SKM-1 treated with dmso at 0.1 percent for 144 hours (cell line): ENCODE data around the gene HSF2.

Experiments used
- DNase-seq: peaks from one replicate; lab custom pipeline; 2025; ENCODE audit not compliant: unreplicated experiment; lab: John Stamatoyannopoulos, UW

HSF2 gene

GRCh38 chr6:122399055-122399347, 451 bp upstream of the HSF2 start:
- DNase-seq: no peak

DNA sequence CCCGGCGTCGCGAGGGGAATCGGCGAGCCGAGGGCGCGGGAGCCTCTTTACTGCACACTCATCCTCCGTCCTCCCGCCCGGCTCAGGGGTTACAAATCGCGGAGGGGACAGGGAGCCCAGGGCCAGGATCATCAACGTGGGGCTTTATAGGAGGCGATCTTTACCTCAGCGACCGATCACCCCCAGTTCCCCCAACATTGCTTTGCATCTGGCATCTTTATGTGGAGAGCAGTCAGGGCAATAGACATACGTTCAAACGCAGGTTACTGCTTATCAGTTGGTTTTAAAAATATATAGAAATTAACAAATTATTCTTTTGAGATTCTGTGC, 634 bp downstream of the HSF2 start:
- no peak for DNase-seq

- DNase-seq: no peak
Observed at GRCh38 chr6:122400462-122401089, 1.1 kb downstream of the HSF2 start.

GRCh38 chr6:122401104-122401503, 1.7 kb downstream of the HSF2 start:
- no peak for DNase-seq

DNA sequence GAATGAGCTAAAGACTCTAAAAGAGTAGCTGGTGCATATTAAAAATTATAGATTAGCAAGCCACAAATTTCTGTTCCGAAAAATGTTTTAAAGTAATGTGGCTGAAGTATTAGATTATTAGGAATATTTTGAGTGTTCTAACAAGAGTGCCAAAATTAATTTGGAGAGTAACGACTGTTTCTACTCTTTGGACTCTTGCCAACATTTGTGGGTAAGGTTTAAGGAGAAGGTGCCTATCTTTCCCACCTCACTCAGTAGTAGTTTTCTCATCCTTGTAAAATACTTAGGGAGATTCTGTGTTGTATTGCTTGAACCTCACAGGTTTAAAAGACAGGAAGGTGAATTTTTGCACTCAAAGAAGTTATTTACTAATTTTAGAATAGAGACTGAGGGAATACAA, 5.0 kb downstream of the HSF2 start:
- no peak for DNase-seq

GRCh38 chr6:122405417-122405816, 6.0 kb downstream of the HSF2 start:
- no peak for DNase-seq

- DNase-seq: no peak
Observed at GRCh38 chr6:122406187-122406586, 6.7 kb downstream of the HSF2 start.

DNA sequence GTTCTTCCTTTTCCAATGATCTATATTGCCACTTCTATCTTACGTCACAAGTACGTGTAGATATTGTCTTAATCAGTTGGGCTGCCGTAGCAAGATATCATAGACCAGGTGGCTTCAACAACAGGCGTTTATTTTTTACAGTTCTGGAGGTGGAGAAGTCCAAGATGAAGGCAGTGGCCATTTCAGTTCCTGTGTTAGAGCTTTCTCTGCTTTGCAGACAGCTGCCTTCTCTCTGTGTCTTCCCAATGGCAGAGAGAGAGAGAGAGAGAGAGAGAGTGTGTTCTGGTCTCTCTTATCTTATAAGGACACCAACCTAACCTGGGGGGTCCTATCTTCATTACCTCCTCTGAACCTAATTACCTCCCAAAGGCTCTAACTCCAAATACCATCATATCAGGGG, 8.3 kb downstream of the HSF2 start:
- no peak for DNase-seq

GRCh38 chr6:122408240-122408639, 8.8 kb downstream of the HSF2 start:
- DNase-seq: no peak

DNA sequence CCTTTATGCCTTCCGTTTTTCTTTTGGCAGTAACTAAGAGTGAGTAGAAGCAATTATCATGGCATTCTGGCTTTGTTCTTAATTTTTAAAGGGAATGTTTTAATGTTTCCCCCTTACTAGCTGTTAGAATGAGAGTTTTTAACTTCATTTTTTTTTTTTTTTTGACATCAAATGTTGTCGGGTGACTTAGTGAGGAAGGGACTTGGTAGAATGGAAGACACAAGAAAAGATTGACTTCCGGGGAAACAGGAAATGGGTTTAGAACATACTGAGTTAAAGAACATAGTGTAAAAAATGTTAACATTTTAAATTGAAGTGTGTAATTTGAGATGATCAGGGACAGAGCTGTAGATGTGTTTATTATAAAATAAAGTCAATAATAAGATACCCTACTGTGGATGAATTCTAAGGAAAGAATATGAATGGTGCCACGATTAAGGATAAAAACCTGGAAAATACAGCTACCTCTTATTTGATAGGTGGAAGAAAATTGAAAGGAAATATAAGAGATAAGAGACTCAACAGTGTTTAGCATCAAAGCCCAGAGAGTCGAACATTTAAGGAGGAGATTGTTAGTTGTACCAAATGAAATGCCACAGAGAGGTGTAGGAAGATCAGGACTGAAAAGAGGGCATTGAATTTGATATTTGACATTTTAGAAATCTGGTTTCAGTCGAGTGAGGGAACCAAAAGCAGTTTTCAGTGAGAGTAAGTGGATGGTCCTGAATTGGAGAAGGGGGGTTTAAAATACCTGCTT, 9.4 kb downstream of the HSF2 start:
- DNase-seq: no peak

GRCh38 chr6:122412001-122412400, 12.5 kb downstream of the HSF2 start:
- DNase-seq: no peak

DNA sequence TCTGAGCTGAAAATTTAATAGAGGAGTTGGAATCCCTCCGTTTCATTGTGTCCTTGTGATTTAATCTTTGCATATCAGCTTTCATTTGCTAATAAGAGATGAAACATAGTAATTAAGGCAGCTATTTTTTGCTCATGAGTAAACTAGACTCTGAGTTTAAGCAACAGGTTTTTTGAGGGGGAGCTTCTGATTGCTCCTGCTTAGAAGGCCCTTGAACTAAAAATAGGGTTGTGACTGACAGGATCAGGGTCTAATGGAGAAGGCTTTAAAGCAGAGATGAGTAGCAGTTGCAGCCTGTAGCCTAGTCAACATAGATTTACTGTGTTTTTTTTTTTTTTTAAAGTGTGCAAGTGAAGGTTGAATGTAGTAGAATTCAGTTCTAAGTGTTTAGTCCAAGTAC, 17.4 kb downstream of the HSF2 start:
- DNase-seq: no peak

DNA sequence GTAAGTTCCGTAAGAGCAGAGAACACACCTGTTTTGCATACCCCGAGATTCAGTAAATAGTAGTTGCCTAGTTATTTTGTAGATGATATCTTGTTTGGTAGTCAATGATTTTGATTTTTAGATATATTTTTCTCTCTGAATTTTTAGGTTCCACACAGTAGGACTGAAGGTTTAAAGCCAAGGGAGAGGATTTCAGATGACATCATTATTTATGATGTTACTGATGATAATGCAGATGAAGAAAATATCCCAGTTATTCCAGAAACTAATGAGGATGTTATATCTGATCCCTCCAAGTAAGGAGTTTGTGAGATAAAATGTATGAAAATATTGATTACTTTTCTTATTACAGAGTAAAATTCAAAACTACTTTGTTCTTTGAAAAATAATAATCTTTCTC, 22.6 kb downstream of the HSF2 start:
- no peak for DNase-seq

GRCh38 chr6:122422614-122423267, 23.3 kb downstream of the HSF2 start:
- DNase-seq: no peak

- DNase-seq: no peak
Observed at GRCh38 chr6:122423734-122424133, 24.3 kb downstream of the HSF2 start.

- DNase-seq: no peak
Observed at GRCh38 chr6:122426597-122426996, 27.1 kb downstream of the HSF2 start.

DNA sequence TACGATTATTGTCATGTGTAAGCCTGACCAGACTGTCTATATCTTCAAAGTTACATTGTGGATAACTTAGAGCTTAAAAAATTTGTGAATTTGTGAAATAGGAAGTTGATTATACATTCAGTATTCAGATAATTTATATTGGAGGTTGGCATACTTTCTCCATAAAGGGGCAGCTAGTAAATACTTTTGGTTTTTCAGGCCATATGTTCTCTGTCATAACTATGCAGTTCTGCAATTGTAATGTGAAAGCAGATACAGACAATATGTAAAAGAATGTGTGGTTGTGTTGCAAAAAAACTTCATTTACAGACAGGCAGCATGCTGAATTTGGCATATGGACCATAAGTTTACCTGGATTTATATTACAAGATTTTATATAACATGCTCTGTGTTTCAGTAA, 29.3 kb downstream of the HSF2 start:
- DNase-seq: no peak

GRCh38 chr6:122429323-122429722, 29.9 kb downstream of the HSF2 start:
- no peak for DNase-seq

- DNase-seq: no peak
Observed at GRCh38 chr6:122431780-122432179, 32.3 kb downstream of the HSF2 start.

DNA sequence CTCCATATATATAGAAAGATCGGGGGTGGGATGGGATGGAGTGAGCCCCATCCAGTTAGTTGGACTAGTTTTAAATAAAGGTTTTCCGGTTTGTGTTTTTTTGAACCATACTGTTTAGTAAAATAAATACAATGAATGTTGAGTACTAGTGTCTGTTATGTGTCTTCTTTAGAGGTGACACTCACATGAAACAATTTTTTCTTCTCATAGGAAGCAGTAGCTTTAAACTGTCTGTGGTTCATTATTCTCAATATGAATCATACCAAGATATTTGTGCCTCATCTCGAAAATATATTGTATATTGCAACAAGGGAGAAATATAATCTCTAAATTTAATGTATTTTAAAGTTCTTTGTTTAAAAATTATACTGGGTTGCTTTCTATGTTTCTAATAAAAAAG, 33.4 kb downstream of the HSF2 start:
- DNase-seq: no peak

DNA sequence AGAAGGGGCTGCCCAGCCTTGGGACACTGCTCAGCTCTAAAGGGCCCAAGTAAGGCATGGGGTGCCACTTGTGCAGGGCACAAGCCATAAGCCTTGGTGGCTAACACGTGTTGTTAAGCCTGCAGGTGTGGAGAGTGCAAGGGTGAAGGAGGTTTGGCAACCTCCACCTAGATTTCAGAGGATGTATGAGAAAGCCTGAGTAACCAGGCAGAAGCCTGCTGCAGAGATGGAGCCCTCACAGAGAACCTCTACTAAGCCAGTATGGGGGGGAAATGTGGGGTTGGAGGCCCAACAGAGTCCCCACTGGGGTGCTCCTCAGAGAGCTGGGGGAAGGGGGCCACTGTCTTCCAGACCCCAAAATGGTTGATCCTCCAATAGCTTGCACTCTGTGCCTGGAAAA, 39.5 kb downstream of the HSF2 start:
- DNase-seq: no peak

GRCh38 chr6:122445274-122445673, 45.8 kb downstream of the HSF2 start:
- DNase-seq: no peak

GRCh38 chr6:122449069-122449468, 49.6 kb downstream of the HSF2 start:
- no peak for DNase-seq
